Esophagus squamous epithelium (tissue), 5 donors: Measurements from ENCODE around the gene GNPAT. TPM values are rescaled to one million over a fixed set of nuclear protein-coding genes. Genes with fewer than 3 reads are reported as not detected.

Experiments
- DNase-seq: peaks from one replicate; lab custom pipeline; 2025; lab: John Stamatoyannopoulos, UW
- H3K27ac ChIP-seq, 4 donors: fragments of 200-600 bp; sonication (generic); one replicate each; pipeline ENCODE4 v1.5.1; 2016 to 2019; ENCODE audit warnings: mild to moderate bottlenecking in 1 of 4
- H3K27me3 ChIP-seq, 4 donors: fragments of 200-600 bp; sonication (generic); 1 replicate in 3 of 4; 2 replicates in 1 of 4; pipeline versions ENCODE4 v1.5.1 to v1.6.0; 2017 to 2021; ENCODE audit warnings: antibody characterized with exemption in 1 of 4
- H3K36me3 ChIP-seq, 3 donors: fragments of 200-600 bp; sonication (generic); one replicate each; pipeline ENCODE4 v1.5.1; 2016 to 2019
- H3K4me1 ChIP-seq, 3 donors: fragments of 200-600 bp; sonication (generic); one replicate each; pipeline ENCODE4 v1.5.1; 2017 to 2019
- H3K4me3 ChIP-seq, 4 donors: fragments of 200-600 bp; sonication (generic); 1 replicate in 3 of 4; 2 replicates in 1 of 4; pipeline ENCODE4 v1.5.1; 2016 to 2019; ENCODE audit warnings: mild to moderate bottlenecking in 2 of 4, moderate library complexity in 1 of 4
- H3K9me3 ChIP-seq, 3 donors: fragments of 200-600 bp; sonication (generic); one replicate each; pipeline ENCODE4 v1.5.1; 2016 to 2019
- POLR2A ChIP-seq, 4 donors: fragments of 450-650 bp; IDR thresholded peaks; one replicate each; pipeline ENCODE4 v1.6.1; 2017; ENCODE audit warnings: antibody characterized with exemption in 4 of 4, mild to moderate bottlenecking in 4 of 4, moderate library complexity in 3 of 4
- WGBS, 2 donors: methylation state at CpG; one replicate each; pipeline ENCODE4 v1.1.5; 2018; 5-methylcytosine and 5-hydroxymethylcytosine counted together
- intact Hi-C: fragments of 100-400 bp; cut with DNase I; formaldehyde crosslinking; loops from one replicate; pipeline ENCODE4 v1.15.0; 2022
- total RNA-seq, 4 donors: library from RNA; depleted of rRNA; stranded (reverse); fragments of >200 nt; gene quantifications; one replicate each; pipeline ENCODE4 v1.1.0, GENCODE V29; 2016
- TF ChIP-seq, protein P1 (sequence below), 6 experiments: fragments of 450-650 bp in 4 of 6; fragments of 200-600 bp in 2 of 6; sonication (generic) in 2 of 6; IDR thresholded peaks; one replicate each; pipeline ENCODE4 v1.5.1; 2016 to 2019; ENCODE audit warnings: antibody characterized with exemption in 6 of 6, mild to moderate bottlenecking in 4 of 6, moderate library complexity in 4 of 6
- donor health status: DM: yes; HTN: yes; CAD: no.

Gene GNPAT
- total RNA-seq, 4 donors from 2014 or later: 14.9 to 44.0 (median 25.2) TPM

DNA sequence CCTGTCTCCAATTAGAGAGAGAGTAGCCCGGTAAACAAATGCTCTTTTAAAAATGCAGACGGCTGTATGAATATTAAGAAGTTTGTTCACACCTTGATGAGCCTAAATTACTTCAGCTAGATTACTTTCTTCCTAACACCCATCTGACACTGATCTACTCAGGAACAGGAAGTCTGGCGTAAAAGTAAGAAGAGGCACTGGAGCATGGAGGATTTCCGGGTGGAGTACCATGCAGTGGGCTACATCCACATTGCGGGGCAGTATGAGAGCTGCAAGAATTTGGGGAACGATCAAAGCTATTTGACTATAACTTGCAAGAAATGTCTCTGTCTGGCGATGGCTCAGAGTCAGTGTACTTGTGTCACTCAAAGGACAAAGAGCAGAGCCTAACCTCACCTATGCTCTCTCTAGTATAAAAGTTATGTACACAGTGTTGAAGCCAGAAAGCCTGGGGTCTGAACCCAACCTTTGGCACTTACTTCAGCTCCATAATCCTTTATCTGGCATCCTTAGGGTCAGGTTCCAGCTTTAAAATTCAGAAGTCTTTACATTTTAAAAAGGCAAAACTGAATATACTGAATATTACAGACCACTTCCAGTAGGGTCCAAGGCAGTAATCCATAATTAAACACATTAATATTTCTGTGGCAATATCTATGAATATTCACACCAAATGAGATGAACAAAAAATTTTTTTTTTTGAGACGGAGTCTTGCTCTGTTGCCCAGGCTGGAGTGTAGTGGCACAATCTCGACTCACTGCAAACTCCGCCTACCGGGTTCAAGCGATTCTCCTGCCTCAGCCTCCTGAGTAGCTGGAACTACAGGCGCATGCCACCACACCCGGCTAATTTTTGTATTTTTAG lies 7.9 kb upstream of the GNPAT start:
- no peak overlapping the region for H3K4me3 ChIP-seq
- no peaks in the 10 kb centered on the region for H3K27me3 ChIP-seq
- H3K4me1 ChIP-seq: peaks cover 0 to 9% (median 0%) of the 10 kb centered on the region in 3 donors
- H3K9me3 ChIP-seq: no peaks in the 10 kb centered on the region
- WGBS, 2 donors: 83 to 89% methylated on average over 12 to 14 of the region's 14 CpGs
- intact Hi-C loops: no loop called here
- no peak for TF ChIP-seq POLR2A (IDR thresholded peaks at IDR 0.05)
- TF ChIP-seq, protein P1, sequence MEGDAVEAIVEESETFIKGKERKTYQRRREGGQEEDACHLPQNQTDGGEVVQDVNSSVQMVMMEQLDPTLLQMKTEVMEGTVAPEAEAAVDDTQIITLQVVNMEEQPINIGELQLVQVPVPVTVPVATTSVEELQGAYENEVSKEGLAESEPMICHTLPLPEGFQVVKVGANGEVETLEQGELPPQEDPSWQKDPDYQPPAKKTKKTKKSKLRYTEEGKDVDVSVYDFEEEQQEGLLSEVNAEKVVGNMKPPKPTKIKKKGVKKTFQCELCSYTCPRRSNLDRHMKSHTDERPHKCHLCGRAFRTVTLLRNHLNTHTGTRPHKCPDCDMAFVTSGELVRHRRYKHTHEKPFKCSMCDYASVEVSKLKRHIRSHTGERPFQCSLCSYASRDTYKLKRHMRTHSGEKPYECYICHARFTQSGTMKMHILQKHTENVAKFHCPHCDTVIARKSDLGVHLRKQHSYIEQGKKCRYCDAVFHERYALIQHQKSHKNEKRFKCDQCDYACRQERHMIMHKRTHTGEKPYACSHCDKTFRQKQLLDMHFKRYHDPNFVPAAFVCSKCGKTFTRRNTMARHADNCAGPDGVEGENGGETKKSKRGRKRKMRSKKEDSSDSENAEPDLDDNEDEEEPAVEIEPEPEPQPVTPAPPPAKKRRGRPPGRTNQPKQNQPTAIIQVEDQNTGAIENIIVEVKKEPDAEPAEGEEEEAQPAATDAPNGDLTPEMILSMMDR (IDR thresholded peaks at IDR 0.05): no peak
- peaks cover 0 to 84% (median 0%) of the 10 kb centered on the region in 3 donors for H3K36me3 ChIP-seq
- no peak for DNase-seq
- no peak overlapping the region for H3K27ac ChIP-seq

DNA sequence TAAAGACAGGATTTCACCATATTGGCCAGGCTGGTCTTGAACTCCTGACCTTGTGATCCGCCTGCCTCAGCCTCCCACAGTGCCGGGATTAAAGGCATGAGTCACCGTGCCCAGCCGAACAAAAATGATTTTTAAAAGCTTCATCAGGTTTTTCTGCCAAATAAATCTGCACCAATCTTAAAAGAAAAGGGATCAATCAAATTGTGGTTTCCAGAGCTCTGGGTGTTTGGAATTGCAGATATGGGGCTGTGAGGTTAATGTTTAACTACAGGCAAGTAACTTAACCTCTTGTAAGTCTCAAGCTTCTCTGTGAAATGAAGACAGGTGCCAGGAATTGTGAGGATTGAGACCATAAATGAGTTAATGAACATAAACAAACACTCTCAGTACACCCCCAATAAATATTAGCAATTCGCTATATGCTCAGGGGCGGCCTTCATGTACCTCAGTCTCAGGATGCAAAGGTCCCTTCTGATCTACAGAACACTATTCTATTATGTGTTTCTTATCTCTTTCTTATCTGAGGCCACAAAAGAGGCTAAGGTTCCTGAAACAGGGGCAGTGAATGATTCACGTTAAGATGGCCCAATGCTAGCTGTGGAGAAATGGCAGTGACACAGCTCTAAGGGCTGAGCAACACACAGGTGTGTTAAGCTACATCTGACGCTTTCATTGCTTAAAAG lies 7.1 kb upstream of the GNPAT start:
- no peaks in the 10 kb centered on the region for H3K27me3 ChIP-seq
- 61 to 66% methylated on average over 8 of the region's 8 CpGs for WGBS, 2 donors
- intact Hi-C loops: no loop called here
- no peak for DNase-seq
- no peak for TF ChIP-seq POLR2A (IDR thresholded peaks at IDR 0.05)
- TF ChIP-seq, protein P1 (IDR thresholded peaks at IDR 0.05): no peak
- no peak overlapping the region for H3K27ac ChIP-seq
- peaks cover 0 to 9% (median 0%) of the 10 kb centered on the region in 3 donors for H3K4me1 ChIP-seq
- no peaks in the 10 kb centered on the region for H3K9me3 ChIP-seq
- peaks cover 0 to 84% (median 0%) of the 10 kb centered on the region in 3 donors for H3K36me3 ChIP-seq
- H3K4me3 ChIP-seq: no peak overlapping the region

DNA sequence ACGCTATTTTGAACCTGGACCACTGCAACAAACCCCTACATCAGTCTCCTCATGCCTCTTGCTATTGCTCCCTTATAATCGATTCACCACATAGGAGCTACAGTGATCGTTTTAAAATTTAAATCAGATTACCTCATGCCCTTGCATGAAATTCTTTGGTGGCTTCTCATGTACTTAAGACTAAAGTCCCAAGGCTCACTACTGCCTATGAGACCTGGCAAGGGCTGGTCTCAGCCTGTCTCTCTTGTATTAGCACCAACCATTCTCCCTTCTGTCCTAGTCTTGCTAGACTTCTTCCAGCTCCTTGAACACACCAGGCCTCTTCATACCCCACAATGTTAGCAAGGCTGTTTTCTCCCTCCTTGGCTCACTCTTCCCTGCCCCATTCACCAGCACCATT lies 6.5 kb upstream of the GNPAT start:
- Histone ChIP-seq H3K4me3 (no peak overlapping the region), H3K9me3 (no peaks in the 10 kb centered on the region), H3K4me1 (peaks cover 0 to 13% (median 0%) of the 10 kb centered on the region in 3 donors), H3K36me3 (peaks cover 0 to 78% (median 0%) of the 10 kb centered on the region in 3 donors), H3K27me3 (no peaks in the 10 kb centered on the region), H3K27ac (no peak overlapping the region)
- TF ChIP-seq POLR2A (IDR thresholded peaks at IDR 0.05): no peak
- intact Hi-C loops: no loop called here
- WGBS, 2 donors: 77 to 84% methylated on average over 3 of the region's 3 CpGs
- DNase-seq: no peak

GRCh38 chr1:231235526-231236207 lies 5.3 kb upstream of the GNPAT start:
- peaks cover 0 to 69% (median 0%) of the 10 kb centered on the region in 3 donors for H3K36me3 ChIP-seq
- H3K4me1 ChIP-seq: peaks cover 0 to 24% (median 5%) of the 10 kb centered on the region in 3 donors
- 83 to 94% methylated on average over 3 of the region's 3 CpGs for WGBS, 2 donors
- TF ChIP-seq POLR2A (IDR thresholded peaks at IDR 0.05): no peak
- TF ChIP-seq, protein P1 (IDR thresholded peaks at IDR 0.05): no peak
- no peaks in the 10 kb centered on the region for H3K9me3 ChIP-seq
- no peaks in the 10 kb centered on the region for H3K27me3 ChIP-seq
- intact Hi-C loops: no loop called here
- DNase-seq: no peak
- H3K27ac ChIP-seq: no peak overlapping the region
- no peak overlapping the region for H3K4me3 ChIP-seq

GRCh38 chr1:231236208-231236591 lies 4.8 kb upstream of the GNPAT start:
- H3K36me3 ChIP-seq: peaks cover 0 to 64% (median 0%) of the 10 kb centered on the region in 3 donors
- no peaks in the 10 kb centered on the region for H3K27me3 ChIP-seq
- WGBS, 2 donors: 72 to 73% methylated on average over 4 of the region's 4 CpGs
- H3K9me3 ChIP-seq: no peaks in the 10 kb centered on the region
- intact Hi-C loops: no loop called here
- no peak overlapping the region for H3K4me3 ChIP-seq
- TF ChIP-seq POLR2A (IDR thresholded peaks at IDR 0.05): no peak
- TF ChIP-seq, protein P1 (IDR thresholded peaks at IDR 0.05): no peak
- H3K4me1 ChIP-seq: peaks cover 0 to 24% (median 5%) of the 10 kb centered on the region in 3 donors
- no peak overlapping the region for H3K27ac ChIP-seq
- no peak for DNase-seq
